OCI-LY3 (cell line): ENCODE data around the gene ETV4.

ENCODE experiments used
- EZH2phosphoT487 ChIP-seq: fragments of 200-600 bp; shearing (Covaris generic); IDR thresholded peaks from 2 replicates; pipeline ENCODE4 v1.6.1; 2018; ENCODE audit warnings: antibody characterized with exemption, mixed run types, low read depth
- TF ChIP-seq, protein P1 (sequence below): fragments of 200-600, 300-600 bp; sonication (generic); IDR thresholded peaks from 2 replicates; pipeline ENCODE4 v1.5.1; 2014; ENCODE audit warnings: antibody characterized with exemption, low read length, low read depth

DNA sequence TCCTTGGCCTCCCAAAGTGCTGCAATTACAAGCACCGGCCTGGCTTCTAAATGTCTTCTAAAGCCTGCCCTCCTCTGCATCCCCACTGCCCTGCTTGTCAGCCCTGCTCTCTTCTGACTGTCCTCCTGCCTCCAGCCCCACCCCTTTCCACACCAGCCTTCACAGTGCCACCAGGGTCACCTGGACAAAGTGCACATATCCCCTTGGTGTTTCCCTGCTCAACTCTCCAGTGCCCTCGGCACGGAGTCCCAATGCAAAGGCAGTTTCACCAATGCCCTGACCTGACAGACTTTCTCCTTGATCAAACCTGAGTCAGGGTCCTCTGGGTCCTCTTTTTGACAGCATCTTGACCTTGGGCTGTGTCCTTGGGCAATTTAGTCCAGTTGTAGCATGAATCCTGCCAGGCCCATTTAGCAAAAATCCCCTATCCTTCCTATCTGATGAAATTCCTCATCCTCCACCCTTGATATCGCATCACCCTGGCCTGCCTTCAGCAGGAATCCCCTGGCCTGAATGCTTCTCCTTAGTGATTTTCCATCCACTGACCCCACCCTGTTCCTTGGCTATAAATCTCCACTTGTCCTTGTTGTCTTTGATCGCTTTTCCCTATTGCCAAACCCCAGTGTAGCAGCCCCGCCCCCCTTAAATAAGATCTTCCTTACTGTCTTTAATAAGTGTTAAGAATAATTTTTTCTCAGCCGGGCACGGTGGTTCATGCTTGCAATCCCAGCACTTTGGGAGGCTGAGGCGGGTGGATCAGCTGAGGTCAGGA lies 42.7 kb upstream of the ETV4 start:
- TF ChIP-seq, protein P1, sequence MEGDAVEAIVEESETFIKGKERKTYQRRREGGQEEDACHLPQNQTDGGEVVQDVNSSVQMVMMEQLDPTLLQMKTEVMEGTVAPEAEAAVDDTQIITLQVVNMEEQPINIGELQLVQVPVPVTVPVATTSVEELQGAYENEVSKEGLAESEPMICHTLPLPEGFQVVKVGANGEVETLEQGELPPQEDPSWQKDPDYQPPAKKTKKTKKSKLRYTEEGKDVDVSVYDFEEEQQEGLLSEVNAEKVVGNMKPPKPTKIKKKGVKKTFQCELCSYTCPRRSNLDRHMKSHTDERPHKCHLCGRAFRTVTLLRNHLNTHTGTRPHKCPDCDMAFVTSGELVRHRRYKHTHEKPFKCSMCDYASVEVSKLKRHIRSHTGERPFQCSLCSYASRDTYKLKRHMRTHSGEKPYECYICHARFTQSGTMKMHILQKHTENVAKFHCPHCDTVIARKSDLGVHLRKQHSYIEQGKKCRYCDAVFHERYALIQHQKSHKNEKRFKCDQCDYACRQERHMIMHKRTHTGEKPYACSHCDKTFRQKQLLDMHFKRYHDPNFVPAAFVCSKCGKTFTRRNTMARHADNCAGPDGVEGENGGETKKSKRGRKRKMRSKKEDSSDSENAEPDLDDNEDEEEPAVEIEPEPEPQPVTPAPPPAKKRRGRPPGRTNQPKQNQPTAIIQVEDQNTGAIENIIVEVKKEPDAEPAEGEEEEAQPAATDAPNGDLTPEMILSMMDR, result no peak
- no peak for TF ChIP-seq EZH2phosphoT487
